HCT116 (cell line): Measurements from ENCODE around the gene CPNE2. TPM values are rescaled to one million over a fixed set of nuclear protein-coding genes. Genes with fewer than 3 reads are reported as not detected.
"Not testable (repeated sequence)": the region's sequence is repeated elsewhere in the genome, so short reads cannot be mapped to it uniquely, and the experiment has no call there.

ENCODE experiments used
- ATAC-seq: fragments of 200-7000 bp; cut with Tn5 transposase; 2 replicates; pipeline ENCODE4 v1.9.1; 2020; ENCODE audit warnings: mild to moderate bottlenecking, moderate library complexity
- BruUV-seq: library from RNA; stranded (reverse); fragments of 400-500 nt; replicated peaks from 2 replicates; lab custom pipeline; 2021; lab: Mats Ljungman, UMichigan
- CTCF ChIA-PET: fragments of 300-600 bp; sonication (Branson Sonifier 250); formaldehyde crosslinking; loops from one replicate; lab custom pipeline; 2021; ENCODE audit warnings: antibody characterized with exemption; lab: Charles Lee
- POLR2A ChIA-PET: fragments of 300-600, 350-600 bp; sonication (Branson Sonifier 250); formaldehyde crosslinking; loops from one replicate; lab custom pipeline; 2021; ENCODE audit warnings: antibody characterized with exemption; lab: Charles Lee
- RAD21 ChIA-PET, 2 experiments: fragments of 300-600 bp; sonication (Branson Sonifier 250); formaldehyde crosslinking; loops; one replicate each; lab custom pipeline; 2023; ENCODE audit warnings: low total read pairs in 2 of 2; ENCODE audit not compliant: uncharacterized antibody in 2 of 2, unreplicated experiment in 2 of 2, low non-redundant PET in 1 of 2; lab: Charles Lee
- DNase-seq: peaks from one replicate; pipeline ENCODE4 v3.0.0-alpha.2; 2010; ENCODE audit warnings: low read depth, low spot score
- H2AFZ ChIP-seq: fragments of 200-600 bp; shearing (Covaris generic), sonication (generic); 2 replicates; pipeline ENCODE4 v1.6.1; 2017; ENCODE audit warnings: low read depth, mixed run types, mixed read lengths, antibody characterized with exemption, low read length; ENCODE audit not compliant: poor library complexity, severe bottlenecking
- H3K27ac ChIP-seq: 2 replicates; pipeline ENCODE4 v1.5.1; 2012; ENCODE audit warnings: low read depth, low read length
- H3K27me3 ChIP-seq: fragments of 200-600 bp; sonication (generic); 2 replicates; pipeline ENCODE4 v1.6.1; 2016; ENCODE audit warnings: mixed run types, low read length, mixed read lengths; ENCODE audit not compliant: insufficient read depth
- H3K36me3 ChIP-seq, 2 experiments: fragments of 200-500 bp in 1 of 2; fragments of 200-600 bp in 1 of 2; sonication (Bioruptor generic) in 1 of 2; sonication (generic) in 1 of 2; 2 replicates each; pipeline versions ENCODE4 v1.5.1 to v1.6.1; 2014 to 2016; ENCODE audit warnings: low read length in 2 of 2, inconsistent platforms in 1 of 2, mixed read lengths in 1 of 2, mixed run types in 1 of 2; ENCODE audit not compliant: insufficient read depth in 2 of 2, control insufficient read depth in 1 of 2
- H3K4me1 ChIP-seq, 2 experiments: fragments of 200-600 bp in 1 of 2; sonication (generic) in 1 of 2; 2 replicates each; pipeline versions ENCODE4 v1.5.1 to v1.6.1; 2012 to 2017; ENCODE audit warnings: low read length in 2 of 2, inconsistent platforms in 1 of 2, mild to moderate bottlenecking in 1 of 2, mixed read lengths in 1 of 2, mixed run types in 1 of 2, moderate library complexity in 1 of 2; ENCODE audit not compliant: insufficient read depth in 2 of 2, control insufficient read depth in 1 of 2
- H3K4me2 ChIP-seq: fragments of 200-600 bp; sonication (generic); 2 replicates; pipeline ENCODE4 v1.6.1; 2017; ENCODE audit warnings: mixed run types, low read length, mixed read lengths
- H3K4me3 ChIP-seq, 2 experiments: fragments of 200-600 bp in 1 of 2; sonication (generic) in 1 of 2; replicated peaks in 1 of 2; 2 replicates each; pipeline ENCODE4 v1.5.1; 2011 to 2016; ENCODE audit warnings: low read length in 2 of 2, control low read depth in 1 of 2, low read depth in 1 of 2, mild to moderate bottlenecking in 1 of 2, mixed read lengths in 1 of 2, mixed run types in 1 of 2
- H3K79me2 ChIP-seq: fragments of 200-600 bp; sonication (generic); 2 replicates; pipeline ENCODE4 v1.6.1; 2017; ENCODE audit warnings: mild to moderate bottlenecking, mixed run types, low read length, moderate library complexity, mixed read lengths; ENCODE audit not compliant: insufficient read depth
- H3K9ac ChIP-seq: fragments of 200-600 bp; sonication (generic); 2 replicates; pipeline ENCODE4 v1.6.1; 2016; ENCODE audit warnings: low read length, mixed read lengths
- H3K9me2 ChIP-seq: fragments of 200-600 bp; sonication (generic), shearing (Covaris generic); 2 replicates; pipeline ENCODE4 v1.6.1; 2017; ENCODE audit warnings: mixed run types, mild to moderate bottlenecking, moderate library complexity; ENCODE audit not compliant: insufficient read depth
- H3K9me3 ChIP-seq, 2 experiments: fragments of 200-500 bp in 1 of 2; fragments of 200-600 bp in 1 of 2; sonication (Bioruptor generic) in 1 of 2; sonication (generic) in 1 of 2; 2 replicates each; pipeline ENCODE4 v1.6.1; 2014 to 2017; ENCODE audit warnings: low read length in 2 of 2, mixed read lengths in 2 of 2, inconsistent platforms in 1 of 2, low read depth in 1 of 2, mild to moderate bottlenecking in 1 of 2, mixed run types in 1 of 2, moderate library complexity in 1 of 2; ENCODE audit not compliant: control insufficient read depth in 1 of 2, insufficient read depth in 1 of 2
- H4K20me1 ChIP-seq: fragments of 200-600 bp; sonication (generic), shearing (Covaris generic); 2 replicates; pipeline ENCODE4 v1.6.1; 2017; ENCODE audit warnings: mixed run types, mild to moderate bottlenecking, moderate library complexity; ENCODE audit not compliant: insufficient read depth
- CBX3 ChIP-seq: IDR thresholded peaks from 2 replicates; pipeline ENCODE4 v1.6.1; 2012; ENCODE audit warnings: low read depth
- CEBPB ChIP-seq: IDR thresholded peaks from 2 replicates; pipeline ENCODE4 v1.6.1; 2012; ENCODE audit warnings: low read depth
- CTCF ChIP-seq, 3 experiments: fragments of 200-600 bp in 1 of 3; sonication (generic) in 1 of 3; IDR thresholded peaks in 2 of 3; conservative IDR thresholded peaks in 1 of 3; 2 replicates each; pipeline ENCODE4 v1.5.1; 2012 to 2017; ENCODE audit warnings: low read depth in 2 of 3, low read length in 2 of 3, antibody characterized with exemption in 1 of 3, borderline replicate concordance in 1 of 3, control low read depth in 1 of 3, mild to moderate bottlenecking in 1 of 3, mixed read lengths in 1 of 3, mixed run types in 1 of 3, moderate library complexity in 1 of 3; ENCODE audit not compliant: insufficient read depth in 1 of 3
- EZH2 ChIP-seq: fragments of 200-600 bp; sonication (generic); IDR thresholded peaks from 2 replicates; pipeline ENCODE4 v1.6.1; 2017; ENCODE audit warnings: antibody characterized with exemption, mixed run types
- EZH2phosphoT487 ChIP-seq: fragments of 200-600 bp; IDR thresholded peaks from 2 replicates; pipeline ENCODE4 v1.6.1; 2018; ENCODE audit warnings: antibody characterized with exemption, borderline replicate concordance
- FOSL1 ChIP-seq: IDR thresholded peaks from 2 replicates; pipeline ENCODE4 v1.6.1; 2012; ENCODE audit warnings: low read depth
- JUND ChIP-seq: IDR thresholded peaks from 2 replicates; pipeline ENCODE4 v1.6.1; 2012
- POLR2A ChIP-seq: IDR thresholded peaks from 2 replicates; pipeline ENCODE4 v1.7.0; 2011; ENCODE audit warnings: borderline replicate concordance; ENCODE audit not compliant: insufficient read depth, insufficient read length; ENCODE audit errors: extremely low read depth
- POLR2AphosphoS5 ChIP-seq: IDR thresholded peaks from 2 replicates; pipeline ENCODE4 v1.6.1; 2011; ENCODE audit warnings: mild to moderate bottlenecking, low read depth, low read length, moderate library complexity
- RAD21 ChIP-seq: IDR thresholded peaks from 2 replicates; pipeline ENCODE4 v1.6.1; 2012; ENCODE audit warnings: low read depth, mild to moderate bottlenecking
- SIN3A ChIP-seq: IDR thresholded peaks from 2 replicates; pipeline ENCODE4 v1.6.1; 2012; ENCODE audit warnings: low read depth
- SP1 ChIP-seq: IDR thresholded peaks from 2 replicates; pipeline ENCODE4 v1.6.1; 2012; ENCODE audit warnings: low read depth
- SRF ChIP-seq: IDR thresholded peaks from 2 replicates; pipeline ENCODE4 v1.6.1; 2012; ENCODE audit warnings: low read depth
- TCF7L2 ChIP-seq: IDR thresholded peaks from 2 replicates; pipeline ENCODE4 v1.7.0; 2011; ENCODE audit warnings: borderline replicate concordance, inconsistent platforms; ENCODE audit not compliant: insufficient read depth, insufficient read length; ENCODE audit errors: extremely low read depth
- ZFX ChIP-seq: fragments of 450-650 bp; IDR thresholded peaks from 2 replicates; pipeline ENCODE4 v1.6.1; 2017
- ZNF274 ChIP-seq: fragments of 200-500 bp; sonication (Bioruptor generic); IDR thresholded peaks from 2 replicates; pipeline ENCODE4 v1.6.1; 2014; ENCODE audit warnings: mild to moderate bottlenecking, low read depth, low read length, inconsistent platforms
- intact Hi-C: fragments of 100-400 bp; cut with micrococcal nuclease; formaldehyde crosslinking; loops from 2 replicates; pipeline ENCODE4 v1.10.0; 2022
- total RNA-seq: library from RNA; stranded (reverse); gene quantifications from one replicate; pipeline ENCODE4 v1.2.1, GENCODE V29; 2021; ENCODE audit not compliant: unreplicated experiment
- TF ChIP-seq, protein P1 (sequence below): IDR thresholded peaks from 2 replicates; pipeline ENCODE4 v1.6.1; 2011; ENCODE audit warnings: mild to moderate bottlenecking, low read length, moderate library complexity; ENCODE audit not compliant: insufficient replicate concordance; ENCODE audit errors: extremely low read depth

Gene CPNE2
- total RNA-seq, 1 experiment from 2014 or later: 31.2 TPM

DNA sequence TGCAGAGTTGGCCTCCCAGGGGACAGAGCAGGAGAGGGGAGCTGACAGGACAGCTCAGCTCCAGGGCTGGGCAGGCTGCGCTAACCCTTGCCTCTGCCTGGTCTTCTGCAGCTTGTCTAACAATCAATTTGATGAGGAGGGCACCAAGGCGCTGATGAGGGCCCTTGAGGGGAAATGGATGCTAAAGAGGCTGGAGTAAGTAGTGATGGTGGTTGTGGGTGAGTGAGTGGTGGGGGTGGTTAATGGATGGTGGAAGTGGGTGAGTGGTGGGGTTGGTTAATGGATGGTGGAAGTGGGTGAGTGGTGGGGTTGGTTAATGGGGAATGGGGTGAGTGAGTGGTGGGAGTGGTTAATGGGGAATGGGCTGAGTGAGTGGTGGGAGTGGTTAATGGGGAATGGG is 22.0 kb upstream of the CPNE2 start:
- ChIA-PET CTCF (interaction anchor here (1.3 kb wide), 1 partner anchor 22 kb away, joined by 3 read pairs; the partner anchor contains the start of gene CPNE2), RAD21 (no interaction called here), POLR2A (interaction anchor here (0.7 kb wide), 1 partner anchor 139 kb away, joined by 3 read pairs; the partner anchor contains the start of gene HERPUD1)
- Histone ChIP-seq H3K9me3 (no peaks in the 10 kb centered on the region), H3K27me3 (no peaks in the 10 kb centered on the region), H2AFZ (no peak overlapping the region), H3K9me2 (0 out of 2 replicates have a peak, but pooled peaks cover 3% of the 10 kb centered on the region), H3K4me1 (peaks cover 10 to 35% of the 10 kb centered on the region in 2 experiments), H3K27ac (no peak overlapping the region), H3K4me3 (no peak overlapping the region), H3K36me3 (no peaks in the 10 kb centered on the region), H4K20me1 (no peaks in the 10 kb centered on the region), H3K9ac (no peak overlapping the region), H3K4me2 (no peak overlapping the region), H3K79me2 (no peaks in the 10 kb centered on the region)
- BruUV-seq: no TSS peak
- ATAC-seq (no peak), DNase-seq (no peak)
- TF ChIP-seq POLR2AphosphoS5: no peak
- no peak for TF ChIP-seq RAD21
- TF ChIP-seq, protein P1, sequence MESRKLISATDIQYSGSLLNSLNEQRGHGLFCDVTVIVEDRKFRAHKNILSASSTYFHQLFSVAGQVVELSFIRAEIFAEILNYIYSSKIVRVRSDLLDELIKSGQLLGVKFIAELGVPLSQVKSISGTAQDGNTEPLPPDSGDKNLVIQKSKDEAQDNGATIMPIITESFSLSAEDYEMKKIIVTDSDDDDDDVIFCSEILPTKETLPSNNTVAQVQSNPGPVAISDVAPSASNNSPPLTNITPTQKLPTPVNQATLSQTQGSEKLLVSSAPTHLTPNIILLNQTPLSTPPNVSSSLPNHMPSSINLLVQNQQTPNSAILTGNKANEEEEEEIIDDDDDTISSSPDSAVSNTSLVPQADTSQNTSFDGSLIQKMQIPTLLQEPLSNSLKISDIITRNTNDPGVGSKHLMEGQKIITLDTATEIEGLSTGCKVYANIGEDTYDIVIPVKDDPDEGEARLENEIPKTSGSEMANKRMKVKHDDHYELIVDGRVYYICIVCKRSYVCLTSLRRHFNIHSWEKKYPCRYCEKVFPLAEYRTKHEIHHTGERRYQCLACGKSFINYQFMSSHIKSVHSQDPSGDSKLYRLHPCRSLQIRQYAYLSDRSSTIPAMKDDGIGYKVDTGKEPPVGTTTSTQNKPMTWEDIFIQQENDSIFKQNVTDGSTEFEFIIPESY: no peak
- TF ChIP-seq JUND: no peak
- no peak for TF ChIP-seq FOSL1
- TF ChIP-seq SIN3A: no peak
- no peak for TF ChIP-seq POLR2A
- no peak for TF ChIP-seq SP1
- TF ChIP-seq TCF7L2: no peak
- no peak for TF ChIP-seq EZH2phosphoT487
- TF ChIP-seq CEBPB: no peak
- TF ChIP-seq SRF: no peak
- TF ChIP-seq EZH2: no peak
- TF ChIP-seq CTCF (IDR thresholded peaks at IDR 0.05 in 2 of 3, conservative IDR thresholded peaks at IDR 0.05 in 1 of 3; ENCODE audit: borderline replicate concordance in 1 of 3, insufficient read depth in 1 of 3, low read depth in 2 of 3, low read length in 2 of 3): no peak
- TF ChIP-seq ZFX: no peak
- TF ChIP-seq ZNF274: no peak
- TF ChIP-seq CBX3: no peak
- intact Hi-C loops: no loop called here

DNA sequence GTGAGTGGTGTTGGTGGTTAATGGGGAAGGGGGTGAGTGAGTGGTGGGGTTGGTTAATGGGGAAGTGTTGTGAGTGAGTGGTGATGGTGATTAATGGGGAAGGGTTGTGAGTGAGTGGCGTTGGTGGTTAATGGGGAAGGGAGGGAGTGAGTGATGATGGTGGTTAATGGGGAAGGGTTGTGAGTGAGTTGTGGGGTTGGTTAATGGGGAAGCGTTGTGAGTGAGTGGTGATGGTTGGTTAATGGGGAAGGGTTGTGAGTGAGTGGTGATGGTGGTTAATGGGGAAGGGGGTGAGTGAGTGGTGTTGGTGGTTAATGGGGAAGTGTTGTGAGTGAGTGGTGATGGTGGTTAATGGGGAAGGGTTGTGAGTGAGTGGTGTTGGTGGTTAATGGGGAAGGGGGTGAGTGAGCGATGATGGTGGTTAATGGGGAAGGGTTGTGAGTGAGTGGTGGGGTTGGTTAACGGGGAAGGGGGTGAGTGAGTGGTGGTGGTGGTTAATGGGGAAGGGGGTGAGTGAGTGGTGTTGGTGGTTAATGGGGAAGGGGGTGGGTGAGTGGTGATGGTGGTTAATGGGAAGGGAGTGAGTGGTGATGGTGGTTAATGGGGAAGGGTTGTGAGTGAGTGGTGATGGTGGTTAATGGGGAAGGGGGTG is 21.2 kb upstream of the CPNE2 start:
- H3K27ac ChIP-seq, H4K20me1 ChIP-seq, RAD21 ChIA-PET, H3K9me3 ChIP-seq, H3K36me3 ChIP-seq, ATAC-seq, intact Hi-C loops, BruUV-seq, H3K79me2 ChIP-seq, CTCF ChIA-PET, H3K9me2 ChIP-seq, H2AFZ ChIP-seq, H3K9ac ChIP-seq, H3K4me3 ChIP-seq, H3K27me3 ChIP-seq, DNase-seq, POLR2A ChIA-PET: not testable (repeated sequence)
- Histone ChIP-seq H3K4me2 (peak overlapping the region; percentile 64; the same call in 1 of the 2 replicates), H3K4me1 (peaks cover 10 to 35% of the 10 kb centered on the region in 2 experiments)
